Measurements from ENCODE around the gene ABCB8.

The ABCB8 gene

DNA sequence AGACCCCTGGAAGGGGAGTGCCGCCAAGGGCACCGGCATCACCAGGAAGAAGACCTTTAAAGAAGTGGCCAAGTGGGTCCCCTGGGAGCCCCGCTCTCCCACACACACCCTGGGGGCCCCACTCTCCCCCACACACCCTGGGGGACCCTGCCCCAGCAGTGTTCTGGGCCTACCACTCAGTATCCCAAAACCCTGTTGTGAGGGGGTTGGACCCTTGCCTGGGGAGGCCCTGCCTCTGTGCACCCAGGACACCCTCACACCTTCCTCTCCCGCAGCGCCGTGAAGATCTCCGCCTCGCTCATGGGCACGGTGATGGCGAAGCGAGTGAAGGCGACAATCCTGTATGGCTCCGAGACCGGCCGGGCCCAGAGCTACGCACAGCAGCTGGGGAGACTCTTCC is 26.7 kb upstream of the ABCB8 start:
- TF ChIP-seq, protein P1, sequence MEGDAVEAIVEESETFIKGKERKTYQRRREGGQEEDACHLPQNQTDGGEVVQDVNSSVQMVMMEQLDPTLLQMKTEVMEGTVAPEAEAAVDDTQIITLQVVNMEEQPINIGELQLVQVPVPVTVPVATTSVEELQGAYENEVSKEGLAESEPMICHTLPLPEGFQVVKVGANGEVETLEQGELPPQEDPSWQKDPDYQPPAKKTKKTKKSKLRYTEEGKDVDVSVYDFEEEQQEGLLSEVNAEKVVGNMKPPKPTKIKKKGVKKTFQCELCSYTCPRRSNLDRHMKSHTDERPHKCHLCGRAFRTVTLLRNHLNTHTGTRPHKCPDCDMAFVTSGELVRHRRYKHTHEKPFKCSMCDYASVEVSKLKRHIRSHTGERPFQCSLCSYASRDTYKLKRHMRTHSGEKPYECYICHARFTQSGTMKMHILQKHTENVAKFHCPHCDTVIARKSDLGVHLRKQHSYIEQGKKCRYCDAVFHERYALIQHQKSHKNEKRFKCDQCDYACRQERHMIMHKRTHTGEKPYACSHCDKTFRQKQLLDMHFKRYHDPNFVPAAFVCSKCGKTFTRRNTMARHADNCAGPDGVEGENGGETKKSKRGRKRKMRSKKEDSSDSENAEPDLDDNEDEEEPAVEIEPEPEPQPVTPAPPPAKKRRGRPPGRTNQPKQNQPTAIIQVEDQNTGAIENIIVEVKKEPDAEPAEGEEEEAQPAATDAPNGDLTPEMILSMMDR (IDR thresholded peaks at IDR 0.05; ENCODE audit: control insufficient read depth, insufficient read depth, low read depth, low read length, missing control alignments), result no peak
- H3K4me3 ChIP-seq (ENCODE audit: control insufficient read depth, low read depth, low read length), result no peak overlapping the region
- no peak for DNase-seq (ENCODE audit: low read depth)

DNA sequence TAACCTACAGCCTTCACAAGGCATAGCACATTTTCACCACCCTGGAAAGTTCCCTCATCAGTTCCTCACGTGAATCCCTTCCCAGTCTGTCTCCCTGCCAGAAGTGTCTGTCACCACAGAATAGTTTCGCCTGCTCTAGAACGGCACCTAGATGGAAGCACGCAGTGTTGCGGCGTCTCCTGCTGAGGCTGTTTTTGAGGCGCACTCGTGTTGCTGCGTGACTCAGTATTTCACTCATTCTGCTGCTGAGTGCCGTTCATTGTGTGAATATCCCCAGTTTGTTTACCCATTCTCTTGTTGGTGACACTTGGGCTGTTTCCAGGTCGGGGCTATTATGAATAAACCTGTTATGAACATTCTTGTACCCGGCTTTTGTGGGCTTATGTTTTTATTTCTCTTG is 24.7 kb upstream of the ABCB8 start:
- TF ChIP-seq, protein P1 (IDR thresholded peaks at IDR 0.05; ENCODE audit: control insufficient read depth, insufficient read depth, low read depth, low read length, missing control alignments), result no peak
- no peak for DNase-seq (ENCODE audit: low read depth)
- no peak overlapping the region for H3K4me3 ChIP-seq (ENCODE audit: control insufficient read depth, low read depth, low read length)

DNA sequence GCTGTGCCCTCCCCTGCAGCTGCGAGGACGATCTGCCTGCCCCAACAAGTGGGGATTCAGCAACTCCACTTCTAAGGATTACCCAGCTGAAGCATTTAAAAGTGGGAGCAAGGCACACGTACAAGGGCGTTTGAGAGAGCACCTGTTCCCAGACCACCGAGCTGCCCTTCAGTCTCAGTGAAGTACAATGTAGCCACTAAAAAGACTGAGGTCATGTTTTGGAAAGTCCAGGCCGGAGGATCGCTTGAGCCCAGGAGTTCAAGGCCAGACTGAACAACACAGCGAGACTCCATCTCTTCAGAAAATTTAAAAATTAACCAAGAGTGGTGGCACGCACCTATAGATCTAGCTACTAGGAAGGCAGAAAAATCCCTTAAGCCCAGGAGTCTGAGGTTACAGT is 22.7 kb upstream of the ABCB8 start:
- DNase-seq (ENCODE audit: low read depth), result no peak
- H3K4me3 ChIP-seq (ENCODE audit: control insufficient read depth, low read depth, low read length), result no peak overlapping the region
- TF ChIP-seq, protein P1 (IDR thresholded peaks at IDR 0.05; ENCODE audit: control insufficient read depth, insufficient read depth, low read depth, low read length, missing control alignments), result no peak

DNA sequence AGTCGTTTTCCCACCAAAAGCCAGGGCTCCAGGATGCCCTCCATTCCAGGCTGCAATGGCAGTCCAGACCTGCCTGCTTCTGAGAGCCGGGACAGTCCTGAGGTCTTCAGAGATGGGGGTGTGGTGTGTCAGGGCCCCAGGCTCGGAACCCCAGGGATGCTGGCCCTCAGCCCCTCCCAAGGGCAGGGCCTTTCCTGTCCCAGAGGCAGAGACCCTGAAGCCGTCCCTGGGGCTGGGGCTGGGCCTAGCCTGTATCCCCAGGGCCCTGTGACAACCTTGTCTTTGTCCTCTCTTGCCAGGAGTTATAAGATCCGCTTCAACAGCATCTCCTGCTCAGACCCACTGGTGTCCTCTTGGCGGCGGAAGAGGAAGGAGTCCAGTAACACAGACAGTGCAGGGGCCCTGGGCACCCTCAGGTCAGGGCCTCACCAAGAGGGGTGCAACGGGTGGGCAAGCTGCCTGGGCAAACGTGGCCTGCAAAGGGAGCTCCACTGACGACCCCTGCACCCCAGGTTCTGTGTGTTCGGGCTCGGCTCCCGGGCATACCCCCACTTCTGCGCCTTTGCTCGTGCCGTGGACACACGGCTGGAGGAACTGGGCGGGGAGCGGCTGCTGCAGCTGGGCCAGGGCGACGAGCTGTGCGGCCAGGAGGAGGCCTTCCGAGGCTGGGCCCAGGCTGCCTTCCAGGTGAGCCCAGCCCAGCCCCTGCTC is 21.5 kb upstream of the ABCB8 start:
- TF ChIP-seq, protein P1 (IDR thresholded peaks at IDR 0.05; ENCODE audit: control insufficient read depth, insufficient read depth, low read depth, low read length, missing control alignments), result no peak
- H3K4me3 ChIP-seq (ENCODE audit: control insufficient read depth, low read depth, low read length), result no peak overlapping the region
- DNase-seq (ENCODE audit: low read depth), result no peak

DNA sequence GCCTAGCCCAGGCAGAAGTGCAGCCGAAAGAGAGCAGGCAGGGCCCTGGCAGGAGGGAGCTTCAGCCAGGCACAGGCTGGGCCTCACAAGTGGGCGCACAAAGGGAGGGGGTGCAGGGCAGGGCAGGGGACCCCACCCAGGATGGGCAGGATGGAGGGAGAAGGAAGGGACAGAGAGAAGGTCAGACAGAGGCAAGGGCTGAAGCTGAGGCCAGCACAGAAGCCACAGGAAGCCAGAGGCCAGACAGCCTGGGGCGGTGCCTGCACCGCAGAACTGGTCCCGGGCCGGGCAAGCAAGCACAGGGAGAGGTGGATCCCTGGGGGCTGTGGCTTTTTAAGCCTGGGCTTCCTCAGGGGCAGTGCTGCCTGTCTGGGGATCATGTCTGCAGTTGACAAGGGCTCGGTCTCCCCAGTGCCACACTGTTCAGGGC is 20.8 kb upstream of the ABCB8 start:
- H3K4me3 ChIP-seq (ENCODE audit: control insufficient read depth, low read depth, low read length), result no peak overlapping the region
- TF ChIP-seq, protein P1 (IDR thresholded peaks at IDR 0.05; ENCODE audit: control insufficient read depth, insufficient read depth, low read depth, low read length, missing control alignments), result no peak
- DNase-seq (ENCODE audit: low read depth), result no peak

DNA sequence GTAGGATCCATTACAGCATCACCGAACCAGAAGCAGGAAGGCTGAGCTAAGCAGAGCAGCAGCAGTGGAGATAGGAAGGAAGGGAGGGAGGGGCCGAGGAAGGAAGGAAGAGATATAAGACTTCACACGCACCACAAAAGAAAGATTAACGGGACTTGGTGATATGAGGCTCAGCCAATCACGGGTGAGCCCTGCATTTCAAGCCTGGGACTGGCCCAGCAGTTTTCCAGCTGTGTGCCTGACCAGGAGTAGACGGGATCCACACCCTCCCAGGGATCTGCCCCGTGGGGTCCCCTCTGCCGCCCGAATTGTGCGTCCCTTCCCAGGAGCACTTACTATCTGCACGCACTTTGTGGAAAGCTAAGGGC is 20.1 kb upstream of the ABCB8 start:
- no peak for DNase-seq (ENCODE audit: low read depth)
- no peak overlapping the region for H3K4me3 ChIP-seq (ENCODE audit: control insufficient read depth, low read depth, low read length)
- TF ChIP-seq, protein P1 (IDR thresholded peaks at IDR 0.05; ENCODE audit: control insufficient read depth, insufficient read depth, low read depth, low read length, missing control alignments), result no peak
